Keratinocyte (primary cell): ENCODE results near the gene NT5DC3.

Source experiments
- CTCF ChIP-seq, 3 experiments: IDR thresholded peaks in 1 of 3; conservative IDR thresholded peaks in 1 of 3; optimal IDR thresholded peaks in 1 of 3; 2 replicates in 2 of 3; 3 replicates in 1 of 3; pipeline versions ENCODE3 to v1.5.1; 2011; ENCODE audit warnings: low read length in 3 of 3, mild to moderate bottlenecking in 3 of 3, moderate library complexity in 2 of 3, control low read depth in 1 of 3, inconsistent platforms in 1 of 3; ENCODE audit not compliant: insufficient read depth in 2 of 3; ENCODE audit errors: extremely low read depth in 1 of 3
- EZH2 ChIP-seq: IDR thresholded peaks from one replicate; pipeline ENCODE4 v1.6.1; 2012; ENCODE audit warnings: inconsistent platforms, mild to moderate bottlenecking, low read length, moderate library complexity

- TF ChIP-seq EZH2, result no peak
- no peak for TF ChIP-seq CTCF (optimal IDR thresholded peaks at IDR 0.05 in 1 of 3, IDR thresholded peaks at IDR 0.05 in 1 of 3, conservative IDR thresholded peaks at IDR 0.05 in 1 of 3; ENCODE audit: extremely low read depth in 1 of 3, insufficient read depth in 2 of 3, low read length in 3 of 3)
These were observed 68.5 kb downstream of the NT5DC3 start for GRCh38 chr12:103772367-103773108.
